HG03066 (cell line): ENCODE data around the gene ALPG.
"Not testable (repeated sequence)": the region's sequence is repeated elsewhere in the genome, so short reads cannot be mapped to it uniquely, and the experiment has no call there.

Source experiments
- ATAC-seq: cut with Tn5 transposase; IDR thresholded peaks from one replicate; pipeline ENCODE4 v1.9.1; 2021; ENCODE audit warnings: low read depth; ENCODE audit not compliant: unreplicated experiment

The ALPG gene

GRCh38 chr2:232438091-232438490 lies 31.4 kb downstream of the ALPG start:
- ATAC-seq, result no peak

- ATAC-seq, result no peak
Measured at GRCh38 chr2:232438951-232439757, 32.5 kb downstream of the ALPG start.

GRCh38 chr2:232439758-232440135 lies 33.1 kb downstream of the ALPG start:
- no peak for ATAC-seq

- peak; percentile 60 for ATAC-seq
Measured at GRCh38 chr2:232440220-232441018, 33.8 kb downstream of the ALPG start.

GRCh38 chr2:232441147-232441651 lies 34.6 kb downstream of the ALPG start:
- no peak for ATAC-seq

GRCh38 chr2:232441922-232442321 lies 35.3 kb downstream of the ALPG start:
- ATAC-seq, result not testable (repeated sequence)

- ATAC-seq, result not testable (repeated sequence)
Measured at GRCh38 chr2:232442431-232442830, 35.8 kb downstream of the ALPG start.

GRCh38 chr2:232443047-232443446 lies 36.4 kb downstream of the ALPG start:
- not testable (repeated sequence) for ATAC-seq

- not testable (repeated sequence) for ATAC-seq
Measured at GRCh38 chr2:232443669-232444408, 37.2 kb downstream of the ALPG start.

- no peak for ATAC-seq
Measured at GRCh38 chr2:232444409-232445148, 37.9 kb downstream of the ALPG start.

- ATAC-seq, result not testable (repeated sequence)
Measured at GRCh38 chr2:232445149-232445885, 38.7 kb downstream of the ALPG start.

- not testable (repeated sequence) for ATAC-seq
Measured at GRCh38 chr2:232446266-232446777, 39.7 kb downstream of the ALPG start.

GRCh38 chr2:232447091-232447620 lies 40.5 kb downstream of the ALPG start:
- ATAC-seq, result no peak

GRCh38 chr2:232447638-232448303 lies 41.1 kb downstream of the ALPG start:
- no peak for ATAC-seq

GRCh38 chr2:232448304-232448690 lies 41.7 kb downstream of the ALPG start:
- no peak for ATAC-seq

GRCh38 chr2:232449964-232450363 lies 43.3 kb downstream of the ALPG start:
- no peak for ATAC-seq

- ATAC-seq, result not testable (repeated sequence)
Measured at GRCh38 chr2:232451645-232452044, 45.0 kb downstream of the ALPG start.

GRCh38 chr2:232454630-232455029 lies 48.0 kb downstream of the ALPG start:
- no peak for ATAC-seq
